Measurements from ENCODE around the gene OPTC. TPM values are rescaled to one million over a fixed set of nuclear protein-coding genes. Genes with fewer than 3 reads are reported as not detected.

The OPTC gene
- total and polyA plus RNA-seq, 11 donors = not detected

- DNase-seq = no peak
- TF ChIP-seq POLR2A (IDR thresholded peaks at IDR 0.05) (no peak), CTCF (IDR thresholded peaks at IDR 0.05) (no peak)
- Histone ChIP-seq H3K27ac (peak overlapping the region; percentile 28 to 82 (median 69)), H3K27me3 (no peaks in the 10 kb centered on the region), H3K36me3 (no peaks in the 10 kb centered on the region), H3K9me3 (no peaks in the 10 kb centered on the region), H3K4me3 (no peak overlapping the region), H3K4me1 (peaks cover 10 to 68% (median 50%) of the 10 kb centered on the region in 12 donors)
- intact Hi-C loops (cut with DNase I) = no loop called here
- ATAC-seq = no peak
- 69 to 84% (median 72%) methylated on average over 4 of the region's 4 CpGs for WGBS, 4 donors
These were observed 18.0 kb downstream of the OPTC start for GRCh38 chr1:203511930-203512329.

GRCh38 chr1:203512517-203512847 lies 18.5 kb downstream of the OPTC start:
- Histone ChIP-seq H3K36me3 (no peaks in the 10 kb centered on the region), H3K4me3 (no peak overlapping the region), H3K4me1 (peaks cover 7 to 62% (median 44%) of the 10 kb centered on the region in 12 donors), H3K9me3 (no peaks in the 10 kb centered on the region), H3K27ac (peak overlapping the region; percentile 54 to 82 (median 69)), H3K27me3 (no peaks in the 10 kb centered on the region)
- intact Hi-C loops (cut with DNase I) = no loop called here
- TF ChIP-seq CTCF (IDR thresholded peaks at IDR 0.05) = no peak
- no peak for TF ChIP-seq POLR2A (IDR thresholded peaks at IDR 0.05)
- DNase-seq = no peak
- 56 to 79% (median 69%) methylated on average over 1 of the region's 1 CpG for WGBS, 4 donors
- ATAC-seq = no peak

- DNase-seq (peak in 2 of 5 donors; percentile 36 to 77), ATAC-seq (peak in 3 of 4 donors; percentile 55 to 71 (median 63))
- 41 to 53% (median 51%) methylated on average over 10 of the region's 10 CpGs for WGBS, 4 donors
- no peaks in the 10 kb centered on the region for H3K27me3 ChIP-seq
- H3K9me3 ChIP-seq = no peaks in the 10 kb centered on the region
- H3K36me3 ChIP-seq = no peaks in the 10 kb centered on the region
- H3K4me3 ChIP-seq = no peak overlapping the region
- intact Hi-C loops (cut with DNase I) = no loop called here
- TF ChIP-seq POLR2A (IDR thresholded peaks at IDR 0.05) = no peak
- TF ChIP-seq CTCF (IDR thresholded peaks at IDR 0.05) = no peak
- H3K4me1 ChIP-seq = peaks cover 7 to 57% (median 39%) of the 10 kb centered on the region in 12 donors
- peak overlapping the region; percentile 32 to 82 (median 69) for H3K27ac ChIP-seq
These were observed 19.1 kb downstream of the OPTC start for GRCh38 chr1:203512848-203513584.

GRCh38 chr1:203513585-203514031 lies 19.7 kb downstream of the OPTC start:
- Histone ChIP-seq H3K4me1 (peaks cover 4 to 51% (median 33%) of the 10 kb centered on the region in 12 donors), H3K9me3 (no peaks in the 10 kb centered on the region), H3K4me3 (no peak overlapping the region), H3K27ac (peak overlapping the region in 9 of 12 donors; percentile 43 to 82 (median 67)), H3K27me3 (no peaks in the 10 kb centered on the region), H3K36me3 (no peaks in the 10 kb centered on the region)
- intact Hi-C loops (cut with DNase I) = no loop called here
- DNase-seq = no peak
- ATAC-seq = no peak
- WGBS, 4 donors = 70 to 83% (median 75%) methylated on average over 7 to 9 of the region's 9 CpGs
- TF ChIP-seq CTCF (IDR thresholded peaks at IDR 0.05) = no peak
- no peak for TF ChIP-seq POLR2A (IDR thresholded peaks at IDR 0.05)

All from heart left ventricle (tissue), 16 donors.